Gastroesophageal sphincter (tissue), 3 donors: ENCODE results near the gene PHEX.

Experiments used
- CTCF ChIP-seq, 4 experiments: fragments of 200-600 bp in 2 of 4; fragments of 450-650 bp in 2 of 4; sonication (generic) in 1 of 4; IDR thresholded peaks; one replicate each; pipeline ENCODE4 v1.5.1; 2017 to 2019; ENCODE audit warnings: antibody characterized with exemption in 4 of 4, mild to moderate bottlenecking in 2 of 4, moderate library complexity in 2 of 4
- POLR2A ChIP-seq, 2 donors: fragments of 450-650 bp; IDR thresholded peaks; one replicate each; pipeline ENCODE4 v1.6.1; 2017; ENCODE audit warnings: antibody characterized with exemption in 2 of 2, mild to moderate bottlenecking in 2 of 2, moderate library complexity in 1 of 2

GRCh38 chrX:22173966-22174365 lies 141.8 kb downstream of the PHEX start:
- TF ChIP-seq CTCF (IDR thresholded peaks at IDR 0.05) (no peak), POLR2A (IDR thresholded peaks at IDR 0.05) (no peak)
